PFSK-1 (cell line): Measurements from ENCODE around the gene TSPAN32.

ENCODE experiments used
- FOXP2 ChIP-seq: optimal IDR thresholded peaks from 2 replicates; pipeline ENCODE3; 2011; ENCODE audit warnings: borderline replicate concordance, control low read depth, inconsistent platforms; ENCODE audit not compliant: insufficient read depth; ENCODE audit errors: extremely low read length, extremely low read depth
- POLR2AphosphoS5 ChIP-seq: IDR thresholded peaks from 2 replicates; pipeline ENCODE4 v1.6.1; 2012; ENCODE audit warnings: low read depth, mild to moderate bottlenecking, control low read depth, low read length, moderate library complexity
- REST ChIP-seq, 2 experiments: IDR thresholded peaks; 2 replicates each; pipeline versions ENCODE4 v1.6.1 to v1.8.0; 2011 to 2012; ENCODE audit warnings: low read depth in 2 of 2, low read length in 2 of 2, control low read depth in 1 of 2, inconsistent platforms in 1 of 2, mild to moderate bottlenecking in 1 of 2, moderate library complexity in 1 of 2; ENCODE audit not compliant: insufficient read depth in 1 of 2
- SIN3A ChIP-seq: IDR thresholded peaks from 2 replicates; pipeline ENCODE4 v1.6.1; 2012; ENCODE audit warnings: mild to moderate bottlenecking, low read length, moderate library complexity, borderline replicate concordance; ENCODE audit not compliant: insufficient read depth
- TAF1 ChIP-seq: IDR thresholded peaks from 2 replicates; pipeline ENCODE4 v1.6.1; 2012; ENCODE audit warnings: low read length, control low read depth, borderline replicate concordance; ENCODE audit not compliant: insufficient read depth

TSPAN32 gene

GRCh38 chr11:2347308-2347830 is 45.6 kb downstream of the TSPAN32 start:
- TF ChIP-seq SIN3A (no peak), TAF1 (no peak), POLR2AphosphoS5 (no peak), FOXP2 (no peak), REST (IDR thresholded peaks at IDR 0.05; ENCODE audit: insufficient read depth in 1 of 2, low read depth in 2 of 2, low read length in 2 of 2) (no peak)

- TF ChIP-seq TAF1, result no peak
- no peak for TF ChIP-seq SIN3A
- no peak for TF ChIP-seq FOXP2
- no peak for TF ChIP-seq POLR2AphosphoS5
- no peak for TF ChIP-seq REST (IDR thresholded peaks at IDR 0.05; ENCODE audit: insufficient read depth in 1 of 2, low read depth in 2 of 2, low read length in 2 of 2)
These were observed 47.2 kb downstream of the TSPAN32 start for GRCh38 chr11:2348986-2349385.

- TF ChIP-seq POLR2AphosphoS5 (no peak), FOXP2 (no peak), REST (IDR thresholded peaks at IDR 0.05; ENCODE audit: insufficient read depth in 1 of 2, low read depth in 2 of 2, low read length in 2 of 2) (no peak), TAF1 (no peak)
These were observed 49.9 kb downstream of the TSPAN32 start for GRCh38 chr11:2351701-2352100.

GRCh38 chr11:2352420-2352819 is 50.6 kb downstream of the TSPAN32 start:
- TF ChIP-seq POLR2AphosphoS5 (no peak), SIN3A (no peak), TAF1 (no peak), REST (IDR thresholded peaks at IDR 0.05; ENCODE audit: insufficient read depth in 1 of 2, low read depth in 2 of 2, low read length in 2 of 2) (no peak), FOXP2 (no peak)

- no peak for TF ChIP-seq POLR2AphosphoS5
- no peak for TF ChIP-seq SIN3A
- no peak for TF ChIP-seq REST (IDR thresholded peaks at IDR 0.05; ENCODE audit: insufficient read depth in 1 of 2, low read depth in 2 of 2, low read length in 2 of 2)
- TF ChIP-seq TAF1, result no peak
- no peak for TF ChIP-seq FOXP2
These were observed 53.3 kb downstream of the TSPAN32 start for GRCh38 chr11:2355000-2355644.
